Measurements from ENCODE around the gene TENT4B.

DNA sequence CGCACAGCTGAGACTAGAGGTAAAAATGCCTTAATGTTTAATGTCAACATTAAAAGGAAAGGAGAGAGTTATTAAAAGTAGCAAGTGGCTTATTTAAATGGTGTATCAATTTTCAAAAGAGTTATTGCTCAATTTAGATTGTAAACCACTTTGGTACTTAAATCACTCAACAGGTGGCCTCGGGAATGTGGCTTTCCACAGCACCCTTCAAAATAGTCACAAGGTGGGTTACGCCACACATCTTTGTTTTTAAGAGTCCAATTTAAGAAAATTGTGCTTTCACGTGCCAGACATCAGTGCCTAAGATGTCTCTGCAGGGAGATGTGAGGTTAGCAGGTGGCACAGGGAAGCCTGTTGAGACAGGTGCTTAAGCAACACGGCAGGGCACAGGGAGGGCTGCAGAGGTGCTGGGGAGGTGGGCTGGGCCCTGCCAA lies 85.8 kb downstream of the TENT4B start:
- TF ChIP-seq FOSB (CRISPR knock-in tag; IDR thresholded peaks at IDR 0.05) = no peak
- TF ChIP-seq, protein P1, sequence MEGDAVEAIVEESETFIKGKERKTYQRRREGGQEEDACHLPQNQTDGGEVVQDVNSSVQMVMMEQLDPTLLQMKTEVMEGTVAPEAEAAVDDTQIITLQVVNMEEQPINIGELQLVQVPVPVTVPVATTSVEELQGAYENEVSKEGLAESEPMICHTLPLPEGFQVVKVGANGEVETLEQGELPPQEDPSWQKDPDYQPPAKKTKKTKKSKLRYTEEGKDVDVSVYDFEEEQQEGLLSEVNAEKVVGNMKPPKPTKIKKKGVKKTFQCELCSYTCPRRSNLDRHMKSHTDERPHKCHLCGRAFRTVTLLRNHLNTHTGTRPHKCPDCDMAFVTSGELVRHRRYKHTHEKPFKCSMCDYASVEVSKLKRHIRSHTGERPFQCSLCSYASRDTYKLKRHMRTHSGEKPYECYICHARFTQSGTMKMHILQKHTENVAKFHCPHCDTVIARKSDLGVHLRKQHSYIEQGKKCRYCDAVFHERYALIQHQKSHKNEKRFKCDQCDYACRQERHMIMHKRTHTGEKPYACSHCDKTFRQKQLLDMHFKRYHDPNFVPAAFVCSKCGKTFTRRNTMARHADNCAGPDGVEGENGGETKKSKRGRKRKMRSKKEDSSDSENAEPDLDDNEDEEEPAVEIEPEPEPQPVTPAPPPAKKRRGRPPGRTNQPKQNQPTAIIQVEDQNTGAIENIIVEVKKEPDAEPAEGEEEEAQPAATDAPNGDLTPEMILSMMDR (IDR thresholded peaks at IDR 0.05) = no peak
- TF ChIP-seq, protein P2, sequence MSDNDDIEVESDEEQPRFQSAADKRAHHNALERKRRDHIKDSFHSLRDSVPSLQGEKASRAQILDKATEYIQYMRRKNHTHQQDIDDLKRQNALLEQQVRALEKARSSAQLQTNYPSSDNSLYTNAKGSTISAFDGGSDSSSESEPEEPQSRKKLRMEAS (IDR thresholded peaks at IDR 0.05) = no peak
- TF ChIP-seq EP300 (IDR thresholded peaks at IDR 0.05) = no peak
- TF ChIP-seq CBX8 (IDR thresholded peaks at IDR 0.05) = no peak
- TF ChIP-seq, protein P3, sequence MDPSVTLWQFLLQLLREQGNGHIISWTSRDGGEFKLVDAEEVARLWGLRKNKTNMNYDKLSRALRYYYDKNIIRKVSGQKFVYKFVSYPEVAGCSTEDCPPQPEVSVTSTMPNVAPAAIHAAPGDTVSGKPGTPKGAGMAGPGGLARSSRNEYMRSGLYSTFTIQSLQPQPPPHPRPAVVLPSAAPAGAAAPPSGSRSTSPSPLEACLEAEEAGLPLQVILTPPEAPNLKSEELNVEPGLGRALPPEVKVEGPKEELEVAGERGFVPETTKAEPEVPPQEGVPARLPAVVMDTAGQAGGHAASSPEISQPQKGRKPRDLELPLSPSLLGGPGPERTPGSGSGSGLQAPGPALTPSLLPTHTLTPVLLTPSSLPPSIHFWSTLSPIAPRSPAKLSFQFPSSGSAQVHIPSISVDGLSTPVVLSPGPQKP (IDR thresholded peaks at IDR 0.05; ENCODE audit: low read depth, low read length) = no peak
- no peak for TF ChIP-seq POLR2A (IDR thresholded peaks at IDR 0.05; ENCODE audit: low read length)
- no peak for TF ChIP-seq NPAS2 (CRISPR knock-in tag; IDR thresholded peaks at IDR 0.05; ENCODE audit: borderline replicate concordance)
- TF ChIP-seq TP53 (CRISPR knock-in tag; IDR thresholded peaks at IDR 0.05) = no peak
- TF ChIP-seq, protein P4, sequence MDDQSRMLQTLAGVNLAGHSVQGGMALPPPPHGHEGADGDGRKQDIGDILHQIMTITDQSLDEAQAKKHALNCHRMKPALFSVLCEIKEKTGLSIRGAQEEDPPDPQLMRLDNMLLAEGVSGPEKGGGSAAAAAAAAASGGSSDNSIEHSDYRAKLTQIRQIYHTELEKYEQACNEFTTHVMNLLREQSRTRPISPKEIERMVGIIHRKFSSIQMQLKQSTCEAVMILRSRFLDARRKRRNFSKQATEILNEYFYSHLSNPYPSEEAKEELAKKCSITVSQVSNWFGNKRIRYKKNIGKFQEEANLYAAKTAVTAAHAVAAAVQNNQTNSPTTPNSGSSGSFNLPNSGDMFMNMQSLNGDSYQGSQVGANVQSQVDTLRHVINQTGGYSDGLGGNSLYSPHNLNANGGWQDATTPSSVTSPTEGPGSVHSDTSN (IDR thresholded peaks at IDR 0.05) = no peak
- TF ChIP-seq KDM1A (IDR thresholded peaks at IDR 0.05; ENCODE audit: low read depth) = no peak
- TF ChIP-seq, protein P5, sequence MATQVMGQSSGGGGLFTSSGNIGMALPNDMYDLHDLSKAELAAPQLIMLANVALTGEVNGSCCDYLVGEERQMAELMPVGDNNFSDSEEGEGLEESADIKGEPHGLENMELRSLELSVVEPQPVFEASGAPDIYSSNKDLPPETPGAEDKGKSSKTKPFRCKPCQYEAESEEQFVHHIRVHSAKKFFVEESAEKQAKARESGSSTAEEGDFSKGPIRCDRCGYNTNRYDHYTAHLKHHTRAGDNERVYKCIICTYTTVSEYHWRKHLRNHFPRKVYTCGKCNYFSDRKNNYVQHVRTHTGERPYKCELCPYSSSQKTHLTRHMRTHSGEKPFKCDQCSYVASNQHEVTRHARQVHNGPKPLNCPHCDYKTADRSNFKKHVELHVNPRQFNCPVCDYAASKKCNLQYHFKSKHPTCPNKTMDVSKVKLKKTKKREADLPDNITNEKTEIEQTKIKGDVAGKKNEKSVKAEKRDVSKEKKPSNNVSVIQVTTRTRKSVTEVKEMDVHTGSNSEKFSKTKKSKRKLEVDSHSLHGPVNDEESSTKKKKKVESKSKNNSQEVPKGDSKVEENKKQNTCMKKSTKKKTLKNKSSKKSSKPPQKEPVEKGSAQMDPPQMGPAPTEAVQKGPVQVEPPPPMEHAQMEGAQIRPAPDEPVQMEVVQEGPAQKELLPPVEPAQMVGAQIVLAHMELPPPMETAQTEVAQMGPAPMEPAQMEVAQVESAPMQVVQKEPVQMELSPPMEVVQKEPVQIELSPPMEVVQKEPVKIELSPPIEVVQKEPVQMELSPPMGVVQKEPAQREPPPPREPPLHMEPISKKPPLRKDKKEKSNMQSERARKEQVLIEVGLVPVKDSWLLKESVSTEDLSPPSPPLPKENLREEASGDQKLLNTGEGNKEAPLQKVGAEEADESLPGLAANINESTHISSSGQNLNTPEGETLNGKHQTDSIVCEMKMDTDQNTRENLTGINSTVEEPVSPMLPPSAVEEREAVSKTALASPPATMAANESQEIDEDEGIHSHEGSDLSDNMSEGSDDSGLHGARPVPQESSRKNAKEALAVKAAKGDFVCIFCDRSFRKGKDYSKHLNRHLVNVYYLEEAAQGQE (IDR thresholded peaks at IDR 0.05) = no peak

All from A549 (cell line).